HEK293 (cell line): ENCODE measurements around the gene FOXC2.

Experiments
- CTCF ChIA-PET: fragments of 350-600 bp; formaldehyde crosslinking; extraction: SDS; loops from one replicate; lab custom pipeline; 2021; ENCODE audit warnings: antibody characterized with exemption; lab: Yijun Ruan, JAX
- POLR2A ChIA-PET: fragments of 300-600 bp; formaldehyde crosslinking; extraction: SDS; loops from one replicate; lab custom pipeline; 2020; ENCODE audit warnings: antibody characterized with exemption, inconsistent platforms; lab: Yijun Ruan, JAX
- H3K27ac ChIP-seq: fragments of 200-500 bp; sonication (Bioruptor generic); 2 replicates; pipeline ENCODE4 v1.5.1; 2014; ENCODE audit warnings: low read depth, low read length, control low read depth, inconsistent platforms; ENCODE audit errors: extremely low read depth
- H3K36me3 ChIP-seq, 2 experiments: fragments of 200-500 bp in 1 of 2; sonication (Bioruptor generic) in 1 of 2; 1 replicate in 1 of 2; 2 replicates in 1 of 2; pipeline ENCODE4 v1.5.1; 2014 to 2017; ENCODE audit warnings: inconsistent platforms in 2 of 2, low read length in 2 of 2; ENCODE audit not compliant: control insufficient read depth in 2 of 2, insufficient read depth in 1 of 2
- H3K4me1 ChIP-seq: fragments of 200-500 bp; sonication (Bioruptor generic); 2 replicates; pipeline ENCODE4 v1.5.1; 2014; ENCODE audit warnings: mild to moderate bottlenecking, low read length, inconsistent platforms; ENCODE audit not compliant: control insufficient read depth, insufficient read depth
- H3K4me3 ChIP-seq: 2 replicates; pipeline ENCODE4 v1.5.1; 2011; ENCODE audit warnings: low read depth, mild to moderate bottlenecking, control low read depth, low read length, moderate library complexity
- H3K9me3 ChIP-seq: fragments of 200-500 bp; sonication (Bioruptor generic); 2 replicates; pipeline ENCODE4 v1.5.1; 2014; ENCODE audit warnings: low read depth, low read length, inconsistent platforms; ENCODE audit not compliant: control insufficient read depth, insufficient read depth
- ATF2 ChIP-seq: fragments of 450-650 bp; formaldehyde crosslinking; IDR thresholded peaks from 2 replicates; pipeline ENCODE4 v1.5.1; 2016; ENCODE audit warnings: missing biosample characterization, missing genetic modification characterization, low read depth
- BCL11B ChIP-seq: fragments of 450-650 bp; formaldehyde crosslinking; IDR thresholded peaks from 2 replicates; pipeline ENCODE4 v1.5.1; 2016; ENCODE audit warnings: low read depth, missing biosample characterization, missing genetic modification characterization
- GLIS1 ChIP-seq: fragments of 450-650 bp; formaldehyde crosslinking; IDR thresholded peaks from 2 replicates; pipeline ENCODE4 v1.5.1; 2016; ENCODE audit warnings: missing biosample characterization, missing genetic modification characterization
- INSM2 ChIP-seq: fragments of 450-650 bp; formaldehyde crosslinking; IDR thresholded peaks from 2 replicates; pipeline ENCODE4 v1.5.1; 2016; ENCODE audit warnings: missing biosample characterization, missing genetic modification characterization
- MZF1 ChIP-seq: fragments of 450-650 bp; formaldehyde crosslinking; IDR thresholded peaks from 2 replicates; pipeline ENCODE4 v1.5.1; 2017; ENCODE audit warnings: missing biosample characterization, missing genetic modification characterization, borderline replicate concordance
- OSR2 ChIP-seq: fragments of 450-650 bp; formaldehyde crosslinking; IDR thresholded peaks from 2 replicates; pipeline ENCODE4 v1.5.1; 2016; ENCODE audit warnings: missing biosample characterization, missing genetic modification characterization
- ZBTB10 ChIP-seq: fragments of 450-650 bp; formaldehyde crosslinking; IDR thresholded peaks from 2 replicates; pipeline ENCODE4 v1.5.1; 2016; ENCODE audit warnings: missing biosample characterization, missing genetic modification characterization
- ZBTB49 ChIP-seq: fragments of 450-650 bp; formaldehyde crosslinking; IDR thresholded peaks from 2 replicates; pipeline ENCODE4 v1.5.1; 2016; ENCODE audit warnings: missing biosample characterization, missing genetic modification characterization, low read depth
- ZNF174 ChIP-seq: fragments of 450-650 bp; formaldehyde crosslinking; IDR thresholded peaks from 2 replicates; pipeline ENCODE4 v1.5.0; 2017; ENCODE audit warnings: missing biosample characterization, mild to moderate bottlenecking, missing genetic modification characterization
- ZNF202 ChIP-seq: fragments of 450-650 bp; formaldehyde crosslinking; IDR thresholded peaks from 2 replicates; pipeline ENCODE4 v1.5.1; 2016; ENCODE audit warnings: missing biosample characterization, missing genetic modification characterization, borderline replicate concordance
- ZNF324 ChIP-seq: fragments of 450-650 bp; formaldehyde crosslinking; IDR thresholded peaks from 2 replicates; pipeline ENCODE4 v1.5.1; 2016; ENCODE audit warnings: missing biosample characterization, missing genetic modification characterization
- ZNF341 ChIP-seq: fragments of 450-650 bp; formaldehyde crosslinking; IDR thresholded peaks from 2 replicates; pipeline ENCODE4; 2016; ENCODE audit warnings: low read depth, missing biosample characterization, missing genetic modification characterization
- ZNF433 ChIP-seq: fragments of 450-650 bp; formaldehyde crosslinking; IDR thresholded peaks from 2 replicates; pipeline ENCODE4 v1.5.1; 2016; ENCODE audit warnings: missing biosample characterization, missing genetic modification characterization, low read depth
- ZNF473 ChIP-seq: fragments of 450-650 bp; formaldehyde crosslinking; IDR thresholded peaks from 2 replicates; pipeline ENCODE4 v1.5.1; 2017; ENCODE audit warnings: missing biosample characterization, missing genetic modification characterization
- ZNF488 ChIP-seq: fragments of 450-650 bp; formaldehyde crosslinking; IDR thresholded peaks from 2 replicates; pipeline ENCODE4 v1.5.1; 2016; ENCODE audit warnings: missing biosample characterization, missing genetic modification characterization
- ZNF558 ChIP-seq: fragments of 450-650 bp; formaldehyde crosslinking; IDR thresholded peaks from 2 replicates; pipeline ENCODE4 v1.5.1; 2016; ENCODE audit warnings: missing biosample characterization, missing genetic modification characterization
- ZNF560 ChIP-seq: fragments of 450-650 bp; formaldehyde crosslinking; IDR thresholded peaks from 2 replicates; pipeline ENCODE4 v1.5.1; 2017; ENCODE audit warnings: missing biosample characterization, missing genetic modification characterization, borderline replicate concordance
- ZNF623 ChIP-seq: fragments of 450-650 bp; formaldehyde crosslinking; IDR thresholded peaks from 2 replicates; pipeline ENCODE4 v1.5.1; 2016; ENCODE audit warnings: missing biosample characterization, missing genetic modification characterization
- ZNF629 ChIP-seq: fragments of 450-650 bp; formaldehyde crosslinking; IDR thresholded peaks from 2 replicates; pipeline ENCODE4 v1.5.1; 2017; ENCODE audit warnings: missing biosample characterization, missing genetic modification characterization
- ZNF645 ChIP-seq: fragments of 450-650 bp; formaldehyde crosslinking; IDR thresholded peaks from 2 replicates; pipeline ENCODE4; 2016; ENCODE audit warnings: missing biosample characterization, missing genetic modification characterization
- ZNF654 ChIP-seq: fragments of 450-650 bp; formaldehyde crosslinking; IDR thresholded peaks from 2 replicates; pipeline ENCODE4 v1.5.1; 2016; ENCODE audit warnings: low read depth, missing biosample characterization, missing genetic modification characterization
- ZNF660 ChIP-seq: fragments of 450-650 bp; IDR thresholded peaks from 2 replicates; pipeline ENCODE4 v1.5.1; 2018; ENCODE audit warnings: missing biosample characterization, mild to moderate bottlenecking, missing genetic modification characterization
- ZNF843 ChIP-seq: fragments of 450-650 bp; formaldehyde crosslinking; IDR thresholded peaks from 2 replicates; pipeline ENCODE4 v1.5.1; 2016; ENCODE audit warnings: missing biosample characterization, missing genetic modification characterization
- ZSCAN23 ChIP-seq: fragments of 450-650 bp; formaldehyde crosslinking; IDR thresholded peaks from 2 replicates; pipeline ENCODE4 v1.5.1; 2016; ENCODE audit warnings: missing biosample characterization, missing genetic modification characterization

FOXC2 gene

GRCh38 chr16:86534779-86535615 lies 31.6 kb upstream of the FOXC2 start:
- CTCF ChIA-PET, result interaction anchor here (0.6 to 0.7 kb wide), 4 partner anchors 127 to 544 kb away, joined by 3 read pairs; no protein-coding TSS in a partner anchor
- H3K9me3 ChIP-seq, result no peaks in the 10 kb centered on the region
- H3K4me1 ChIP-seq, result no peaks in the 10 kb centered on the region
- no peak overlapping the region for H3K4me3 ChIP-seq
- H3K27ac ChIP-seq, result no peak overlapping the region
- H3K36me3 ChIP-seq, result peaks cover 5 to 53% of the 10 kb centered on the region in 2 experiments
- TF ChIP-seq ZSCAN23 (tag by site-specific recombination) (no peak), INSM2 (tag by site-specific recombination) (no peak), MZF1 (tag by site-specific recombination) (no peak), ZNF473 (tag by site-specific recombination) (no peak), ZNF560 (no peak), ZNF654 (no peak), BCL11B (tag by site-specific recombination) (no peak), ZNF660 (tag by site-specific recombination) (no peak), ZNF629 (no peak), GLIS1 (tag by site-specific recombination) (no peak), ATF2 (tag by site-specific recombination) (no peak), ZNF645 (no peak), ZNF174 (tag by site-specific recombination) (no peak), OSR2 (tag by site-specific recombination) (no peak), ZNF558 (tag by site-specific recombination) (no peak), ZNF623 (tag by site-specific recombination) (no peak), ZNF324 (tag by site-specific recombination) (no peak)
- POLR2A ChIA-PET, result no interaction called here

- TF ChIP-seq ZNF341 (tag by site-specific recombination) (no peak), ZBTB49 (tag by site-specific recombination) (no peak), ZNF843 (no peak), ZBTB10 (no peak), ZNF433 (tag by site-specific recombination) (no peak), ZNF202 (tag by site-specific recombination) (no peak), ZNF488 (no peak)
- Histone ChIP-seq H3K4me3 (no peak overlapping the region), H3K4me1 (no peaks in the 10 kb centered on the region), H3K9me3 (no peaks in the 10 kb centered on the region), H3K36me3 (peaks cover 5 to 70% of the 10 kb centered on the region in 2 experiments), H3K27ac (no peak overlapping the region)
- CTCF ChIA-PET, result interaction anchor here (1.0 kb wide), 1 partner anchor 16 kb away, joined by 3 read pairs; no protein-coding TSS in a partner anchor
- POLR2A ChIA-PET, result no interaction called here
Measured at GRCh38 chr16:86536621-86537020, 30.0 kb upstream of the FOXC2 start.
